IPS-20b (cell line): ENCODE data around the gene PARP2.
"Not testable (repeated sequence)": the region's sequence is repeated elsewhere in the genome, so short reads cannot be mapped to it uniquely, and the experiment has no call there.

Experiments used
- H3K27ac ChIP-seq: one replicate; pipeline ENCODE4 v1.5.1; 2013; ENCODE audit warnings: low read length
- H3K27me3 ChIP-seq: 2 replicates; pipeline ENCODE4 v1.6.1; 2013; ENCODE audit warnings: mild to moderate bottlenecking, low read length, inconsistent platforms; ENCODE audit not compliant: insufficient read depth
- H3K36me3 ChIP-seq: 2 replicates; pipeline ENCODE4 v1.6.1; 2013; ENCODE audit warnings: low read depth, mild to moderate bottlenecking, inconsistent platforms, low read length, moderate library complexity; ENCODE audit not compliant: insufficient read depth
- H3K4me1 ChIP-seq: 2 replicates; pipeline ENCODE4 v1.6.1; 2013; ENCODE audit warnings: mild to moderate bottlenecking, control low read depth, inconsistent platforms, low read length, moderate library complexity; ENCODE audit not compliant: insufficient read depth
- H3K4me3 ChIP-seq: 2 replicates; pipeline ENCODE4 v1.5.1; 2013; ENCODE audit warnings: mild to moderate bottlenecking, low read length, inconsistent platforms
- H3K9ac ChIP-seq: 2 replicates; pipeline ENCODE4 v1.6.1; 2013; ENCODE audit warnings: low read depth, mild to moderate bottlenecking, inconsistent platforms, low read length, moderate library complexity
- H3K9me3 ChIP-seq: 2 replicates; pipeline ENCODE4 v1.6.1; 2013; ENCODE audit warnings: mild to moderate bottlenecking, low read depth, low read length, inconsistent platforms; ENCODE audit not compliant: insufficient read depth

Gene PARP2

GRCh38 chr14:20350282-20350681 is 6.8 kb downstream of the PARP2 start:
- H3K36me3 ChIP-seq, result peaks cover 96% of the 10 kb centered on the region
- no peak overlapping the region for H3K4me3 ChIP-seq
- no peak overlapping the region for H3K9ac ChIP-seq
- H3K27ac ChIP-seq, result no peak overlapping the region
- no peaks in the 10 kb centered on the region for H3K9me3 ChIP-seq
- no peaks in the 10 kb centered on the region; the same call in 1 of the 2 replicates for H3K4me1 ChIP-seq
- H3K27me3 ChIP-seq, result no peaks in the 10 kb centered on the region

- Histone ChIP-seq H3K4me3 (no peak overlapping the region), H3K27me3 (no peaks in the 10 kb centered on the region), H3K36me3 (peaks cover 96% of the 10 kb centered on the region), H3K4me1 (no peaks in the 10 kb centered on the region; the same call in 1 of the 2 replicates), H3K27ac (no peak overlapping the region), H3K9me3 (no peaks in the 10 kb centered on the region), H3K9ac (no peak overlapping the region)
Measured at GRCh38 chr14:20350860-20351259, 7.4 kb downstream of the PARP2 start.

- H3K9me3 ChIP-seq, result no peaks in the 10 kb centered on the region
- peaks cover 83% of the 10 kb centered on the region for H3K36me3 ChIP-seq
- no peaks in the 10 kb centered on the region for H3K27me3 ChIP-seq
- no peaks in the 10 kb centered on the region for H3K4me1 ChIP-seq
- H3K27ac ChIP-seq, result no peak overlapping the region
- H3K9ac ChIP-seq, result no peak overlapping the region
- H3K4me3 ChIP-seq, result no peak overlapping the region
Measured at GRCh38 chr14:20356422-20356821, 13.0 kb downstream of the PARP2 start.

GRCh38 chr14:20358474-20358873 is 15.0 kb downstream of the PARP2 start:
- H3K4me1 ChIP-seq, H3K9ac ChIP-seq, H3K27ac ChIP-seq, H3K4me3 ChIP-seq, H3K9me3 ChIP-seq, H3K27me3 ChIP-seq: not testable (repeated sequence)
- peaks cover 63% of the 10 kb centered on the region for H3K36me3 ChIP-seq

GRCh38 chr14:20365928-20366327 is 22.5 kb downstream of the PARP2 start:
- H3K4me1 ChIP-seq, result no peaks in the 10 kb centered on the region
- H3K4me3 ChIP-seq, result no peak overlapping the region
- H3K9me3 ChIP-seq, result no peaks in the 10 kb centered on the region
- no peaks in the 10 kb centered on the region for H3K27me3 ChIP-seq
- H3K27ac ChIP-seq, result no peak overlapping the region
- no peak overlapping the region for H3K9ac ChIP-seq
- H3K36me3 ChIP-seq, result peaks cover 33% of the 10 kb centered on the region

- Histone ChIP-seq H3K9me3 (no peaks in the 10 kb centered on the region), H3K36me3 (peaks cover 68% of the 10 kb centered on the region), H3K4me3 (no peak overlapping the region), H3K4me1 (no peaks in the 10 kb centered on the region), H3K9ac (no peak overlapping the region), H3K27ac (no peak overlapping the region), H3K27me3 (no peaks in the 10 kb centered on the region)
Measured at GRCh38 chr14:20372796-20373195, 29.4 kb downstream of the PARP2 start.

GRCh38 chr14:20375471-20375870 is 32.0 kb downstream of the PARP2 start:
- Histone ChIP-seq H3K9me3 (no peaks in the 10 kb centered on the region), H3K9ac (no peak overlapping the region), H3K27ac (no peak overlapping the region), H3K4me3 (no peak overlapping the region), H3K36me3 (peaks cover 73% of the 10 kb centered on the region), H3K4me1 (no peaks in the 10 kb centered on the region), H3K27me3 (no peaks in the 10 kb centered on the region)

GRCh38 chr14:20376071-20376588 is 32.7 kb downstream of the PARP2 start:
- no peak overlapping the region for H3K4me3 ChIP-seq
- H3K36me3 ChIP-seq, result peaks cover 73% of the 10 kb centered on the region
- H3K9me3 ChIP-seq, result no peaks in the 10 kb centered on the region

GRCh38 chr14:20377171-20377570 is 33.7 kb downstream of the PARP2 start:
- Histone ChIP-seq H3K9me3 (no peaks in the 10 kb centered on the region), H3K36me3 (peaks cover 74% of the 10 kb centered on the region), H3K27me3 (no peaks in the 10 kb centered on the region), H3K4me1 (no peaks in the 10 kb centered on the region), H3K27ac (no peak overlapping the region), H3K9ac (no peak overlapping the region), H3K4me3 (no peak overlapping the region)

More at GRCh38 chr14:20376071-20376588, 32.7 kb downstream of the PARP2 start:
- no peak overlapping the region for H3K9ac ChIP-seq
- no peaks in the 10 kb centered on the region for H3K4me1 ChIP-seq
- H3K27me3 ChIP-seq, result no peaks in the 10 kb centered on the region
- H3K27ac ChIP-seq, result no peak overlapping the region

- Histone ChIP-seq H3K27me3 (no peaks in the 10 kb centered on the region), H3K9ac (no peak overlapping the region), H3K27ac (no peak overlapping the region), H3K4me1 (no peaks in the 10 kb centered on the region), H3K36me3 (peaks cover 71% of the 10 kb centered on the region), H3K9me3 (no peaks in the 10 kb centered on the region), H3K4me3 (no peak overlapping the region)
Measured at GRCh38 chr14:20379743-20380142, 36.3 kb downstream of the PARP2 start.

GRCh38 chr14:20380681-20381080 is 37.2 kb downstream of the PARP2 start:
- Histone ChIP-seq H3K36me3 (peaks cover 71% of the 10 kb centered on the region), H3K27me3 (no peaks in the 10 kb centered on the region), H3K9ac (no peak overlapping the region), H3K4me1 (no peaks in the 10 kb centered on the region), H3K9me3 (no peaks in the 10 kb centered on the region), H3K27ac (no peak overlapping the region), H3K4me3 (no peak overlapping the region)

GRCh38 chr14:20381341-20381740 is 37.9 kb downstream of the PARP2 start:
- H3K4me3 ChIP-seq, result no peak overlapping the region
- no peaks in the 10 kb centered on the region for H3K9me3 ChIP-seq
- no peaks in the 10 kb centered on the region for H3K4me1 ChIP-seq
- H3K27me3 ChIP-seq, result no peaks in the 10 kb centered on the region
- H3K36me3 ChIP-seq, result peaks cover 72% of the 10 kb centered on the region
- H3K9ac ChIP-seq, result no peak overlapping the region
- H3K27ac ChIP-seq, result no peak overlapping the region
